CD14-positive monocyte (primary cell): ENCODE data around the gene SFXN2. TPM values are rescaled to one million over a fixed set of nuclear protein-coding genes. Genes with fewer than 3 reads are reported as not detected.
"Not testable (repeated sequence)": the region's sequence is repeated elsewhere in the genome, so short reads cannot be mapped to it uniquely, and the experiment has no call there.

Source experiments
- DNase-seq, 3 donors: peaks; one replicate each; pipeline ENCODE4 v3.0.0-alpha.2; 2011 to 2022
- H2AFZ ChIP-seq: 2 replicates; pipeline ENCODE4 v1.6.0; 2012; ENCODE audit warnings: mild to moderate bottlenecking, low read depth, low read length, inconsistent platforms; ENCODE audit not compliant: insufficient read depth, poor library complexity, severe bottlenecking
- H3K27ac ChIP-seq, 2 donors: 1 replicate in 1 of 2; 2 replicates in 1 of 2; pipeline ENCODE4 v1.5.1; 2012 to 2013; ENCODE audit warnings: low read length in 2 of 2, control low read depth in 1 of 2, inconsistent platforms in 1 of 2, low read depth in 1 of 2, mild to moderate bottlenecking in 1 of 2
- H3K27me3 ChIP-seq, 2 donors: one replicate each; pipeline versions ENCODE4 v1.6.0 to v1.6.1; 2011 to 2013; ENCODE audit warnings: low read length in 2 of 2; ENCODE audit not compliant: control insufficient read depth in 2 of 2, insufficient read depth in 2 of 2
- H3K36me3 ChIP-seq, 2 donors: replicated peaks in 1 of 2; 1 replicate in 1 of 2; 2 replicates in 1 of 2; pipeline versions ENCODE4 v1.5.1 to v1.6.1; 2012 to 2013; ENCODE audit warnings: low read length in 2 of 2, control low read depth in 1 of 2, inconsistent platforms in 1 of 2, mild to moderate bottlenecking in 1 of 2; ENCODE audit not compliant: insufficient read depth in 2 of 2, control insufficient read depth in 1 of 2
- H3K4me1 ChIP-seq, 2 donors: 1 replicate in 1 of 2; 2 replicates in 1 of 2; pipeline versions ENCODE4 v1.5.1 to v1.6.1; 2012 to 2013; ENCODE audit warnings: low read length in 2 of 2, control low read depth in 1 of 2, inconsistent platforms in 1 of 2, mild to moderate bottlenecking in 1 of 2, moderate library complexity in 1 of 2; ENCODE audit not compliant: insufficient read depth in 2 of 2, control insufficient read depth in 1 of 2
- H3K4me2 ChIP-seq: replicated peaks from 2 replicates; pipeline ENCODE3; 2012; ENCODE audit warnings: low read length, moderate library complexity, mild to moderate bottlenecking; ENCODE audit not compliant: poor library complexity, severe bottlenecking; ENCODE audit errors: extremely low read depth
- H3K4me3 ChIP-seq, 3 experiments: fragments of 200-600 bp in 1 of 3; sonication (generic) in 1 of 3; replicated peaks in 1 of 3; 1 replicate in 2 of 3; 2 replicates in 1 of 3; pipeline ENCODE4 v1.5.1; 2011 to 2013; ENCODE audit warnings: low read length in 3 of 3, mild to moderate bottlenecking in 3 of 3, control low read depth in 2 of 3, low read depth in 2 of 3, inconsistent platforms in 1 of 3, moderate library complexity in 1 of 3
- H3K79me2 ChIP-seq: 2 replicates; pipeline ENCODE4 v1.6.0; 2012; ENCODE audit warnings: mild to moderate bottlenecking, control low read depth, inconsistent platforms, low read length, moderate library complexity; ENCODE audit not compliant: insufficient read depth
- H3K9ac ChIP-seq: 2 replicates; pipeline ENCODE4 v1.6.0; 2017; ENCODE audit warnings: low read length, mild to moderate bottlenecking; ENCODE audit not compliant: insufficient read depth, poor library complexity, severe bottlenecking
- H3K9me3 ChIP-seq, 2 donors: replicated peaks in 1 of 2; 1 replicate in 1 of 2; 2 replicates in 1 of 2; pipeline versions ENCODE4 v1.5.1 to v1.6.1; 2012 to 2013; ENCODE audit warnings: low read length in 2 of 2, control low read depth in 1 of 2; ENCODE audit not compliant: control insufficient read depth in 1 of 2, insufficient read depth in 1 of 2
- H4K20me1 ChIP-seq: 2 replicates; pipeline ENCODE4 v1.6.0; 2012; ENCODE audit warnings: mild to moderate bottlenecking, low read length, control low read depth, moderate library complexity; ENCODE audit not compliant: insufficient read depth
- H3K27ac Mint-ChIP-seq, 7 donors: one replicate each; pipeline ENCODE4 v1.8.0; 2020; ENCODE audit warnings: mild to moderate bottlenecking in 7 of 7, mixed read lengths in 7 of 7, moderate library complexity in 6 of 7, inconsistent platforms in 2 of 7
- H3K27me3 Mint-ChIP-seq, 3 donors: one replicate each; pipeline ENCODE4 v1.8.0; 2021 to 2022; ENCODE audit warnings: low read depth in 3 of 3, mild to moderate bottlenecking in 3 of 3, mixed read lengths in 3 of 3, moderate library complexity in 3 of 3, inconsistent platforms in 1 of 3
- H3K36me3 Mint-ChIP-seq, 2 donors: one replicate each; pipeline ENCODE4 v1.8.0; 2020; ENCODE audit warnings: mixed read lengths in 2 of 2, inconsistent platforms in 1 of 2, mild to moderate bottlenecking in 1 of 2
- H3K4me1 Mint-ChIP-seq: one replicate; pipeline ENCODE4 v1.8.0; 2020; ENCODE audit warnings: mild to moderate bottlenecking, mixed read lengths
- H3K4me3 Mint-ChIP-seq, 2 donors: one replicate each; pipeline ENCODE4 v1.8.0; 2020; ENCODE audit warnings: mild to moderate bottlenecking in 2 of 2, mixed read lengths in 2 of 2, moderate library complexity in 1 of 2
- H3K9me3 Mint-ChIP-seq, 7 donors: one replicate each; pipeline ENCODE4 v1.8.0; 2020 to 2022; ENCODE audit warnings: mixed read lengths in 7 of 7, mild to moderate bottlenecking in 6 of 7, moderate library complexity in 6 of 7, inconsistent platforms in 2 of 7
- WGBS: methylation state at CpG from one replicate; pipeline ENCODE4 v1.1.5; 2013; ENCODE audit warnings: missing lambda C conversion rate; ENCODE audit not compliant: insufficient coverage; 5-methylcytosine and 5-hydroxymethylcytosine counted together
- intact Hi-C, 2 donors: fragments of 100-400 bp; cut with micrococcal nuclease; formaldehyde crosslinking; loops; one replicate each; pipeline versions ENCODE4 v1.15.0 to v1.15.1; 2023
- polyA plus RNA-seq, 3 donors: library from polyadenylated mRNA; depleted of rRNA in 1 of 3; unstranded in 2 of 3; stranded (reverse) in 1 of 3; fragments of 300-500 nt in 2 of 3; fragments of >200 nt in 1 of 3; fragmentation: Illumina TruSeq in 2 of 3; gene quantifications; 1 replicate in 2 of 3; 2 replicates in 1 of 3; pipeline ENCODE4 v1.2.3, GENCODE V29; 2012 to 2021
- TF ChIP-seq, protein P1 (sequence below): fragments of 200-600 bp; IDR thresholded peaks from one replicate; pipeline ENCODE4 v1.8.0; 2022; ENCODE audit warnings: antibody characterized with exemption, mild to moderate bottlenecking

SFXN2 gene
- polyA plus RNA-seq, 3 donors = 1.3 to 2.0 (median 1.8) TPM

DNA sequence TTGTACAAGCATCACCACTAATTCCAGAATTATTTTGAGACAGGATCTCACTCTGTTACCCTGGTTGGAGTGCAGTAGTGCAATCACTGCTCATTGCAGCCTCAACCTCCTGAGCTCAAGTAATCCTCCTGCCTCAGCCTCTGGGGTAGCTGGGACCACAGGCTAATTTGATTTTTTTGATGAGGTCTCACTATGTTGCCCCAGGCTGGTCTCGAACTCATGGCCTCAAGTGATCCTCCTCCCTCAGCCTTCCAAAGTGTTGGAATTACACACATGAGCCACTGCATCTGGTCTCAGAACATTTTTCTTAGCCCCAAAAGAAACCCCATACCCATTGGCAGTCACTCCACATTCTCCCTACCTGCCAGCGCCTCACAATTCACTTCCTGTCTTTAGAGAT lies 25.8 kb downstream of the SFXN2 start:
- Mint-ChIP-seq H3K9me3 (peaks cover 0 to 5% (median 2%) of the 10 kb centered on the region in 7 donors), H3K36me3 (peaks cover 0 to 4% of the 10 kb centered on the region in 2 donors), H3K27ac (no peak overlapping the region), H3K27me3 (peaks cover 0 to 7% (median 0%) of the 10 kb centered on the region in 3 donors), H3K4me1 (peaks cover 31% of the 10 kb centered on the region), H3K4me3 (peak overlapping the region in 1 of 2 donors; percentile 50)
- Histone ChIP-seq H3K9ac (no peak overlapping the region), H3K9me3 (no peaks in the 10 kb centered on the region), H3K79me2 (peaks cover 16% of the 10 kb centered on the region), H3K4me1 (peaks cover 28 to 34% of the 10 kb centered on the region in 2 donors), H3K4me2 (no peak overlapping the region), H3K4me3 (no peak overlapping the region), H4K20me1 (peaks cover 2% of the 10 kb centered on the region), H2AFZ (no peak overlapping the region), H3K36me3 (no peaks in the 10 kb centered on the region), H3K27ac (no peak overlapping the region), H3K27me3 (no peaks in the 10 kb centered on the region)
- DNase-seq = no peak
- 100% methylated on average over 1 of the region's 2 CpGs for WGBS
- TF ChIP-seq, protein P1, sequence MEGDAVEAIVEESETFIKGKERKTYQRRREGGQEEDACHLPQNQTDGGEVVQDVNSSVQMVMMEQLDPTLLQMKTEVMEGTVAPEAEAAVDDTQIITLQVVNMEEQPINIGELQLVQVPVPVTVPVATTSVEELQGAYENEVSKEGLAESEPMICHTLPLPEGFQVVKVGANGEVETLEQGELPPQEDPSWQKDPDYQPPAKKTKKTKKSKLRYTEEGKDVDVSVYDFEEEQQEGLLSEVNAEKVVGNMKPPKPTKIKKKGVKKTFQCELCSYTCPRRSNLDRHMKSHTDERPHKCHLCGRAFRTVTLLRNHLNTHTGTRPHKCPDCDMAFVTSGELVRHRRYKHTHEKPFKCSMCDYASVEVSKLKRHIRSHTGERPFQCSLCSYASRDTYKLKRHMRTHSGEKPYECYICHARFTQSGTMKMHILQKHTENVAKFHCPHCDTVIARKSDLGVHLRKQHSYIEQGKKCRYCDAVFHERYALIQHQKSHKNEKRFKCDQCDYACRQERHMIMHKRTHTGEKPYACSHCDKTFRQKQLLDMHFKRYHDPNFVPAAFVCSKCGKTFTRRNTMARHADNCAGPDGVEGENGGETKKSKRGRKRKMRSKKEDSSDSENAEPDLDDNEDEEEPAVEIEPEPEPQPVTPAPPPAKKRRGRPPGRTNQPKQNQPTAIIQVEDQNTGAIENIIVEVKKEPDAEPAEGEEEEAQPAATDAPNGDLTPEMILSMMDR = no peak
- intact Hi-C loops = loop anchor here (5.0 to 10.0 kb wide), 3 partner anchors 177 to 655 kb away; partner anchors contain the start of genes CNNM2 (in 2 of the 2), ACTR1A (in 1 of the 2), ATP5MK (in 1 of the 2) and PDCD11 (in 1 of the 2)

DNA sequence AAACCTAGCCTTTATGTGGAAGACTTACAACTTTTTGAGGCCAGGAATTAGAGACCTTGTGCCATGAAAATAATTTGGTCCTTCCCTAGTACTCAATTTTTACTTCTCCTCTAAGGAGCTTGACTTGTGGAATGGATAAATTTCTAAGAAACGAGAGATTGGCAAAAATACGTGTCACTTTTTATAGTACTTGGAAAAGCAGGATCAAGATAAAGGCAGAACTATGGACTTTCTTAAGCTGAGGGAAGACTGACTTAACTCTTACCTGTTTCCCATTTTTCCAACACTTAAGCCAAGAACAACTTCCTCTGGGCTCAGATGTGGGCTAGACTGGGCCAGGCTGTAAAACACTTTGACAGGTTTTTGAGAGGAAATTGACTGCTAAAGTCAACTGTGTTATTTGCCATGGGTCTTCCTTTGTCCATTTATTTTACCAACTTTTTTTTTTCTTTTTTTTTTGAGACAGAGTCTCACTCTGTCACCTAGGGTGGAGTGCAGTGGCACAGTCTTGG lies 27.3 kb downstream of the SFXN2 start:
- no peak overlapping the region for H3K4me3 Mint-ChIP-seq
- peaks cover 0 to 5% (median 2%) of the 10 kb centered on the region in 7 donors for H3K9me3 Mint-ChIP-seq
- TF ChIP-seq, protein P1 = no peak
- Histone ChIP-seq H3K4me2 (no peak overlapping the region), H3K27me3 (no peaks in the 10 kb centered on the region), H3K9me3 (no peaks in the 10 kb centered on the region), H3K9ac (no peak overlapping the region), H2AFZ (no peak overlapping the region), H4K20me1 (peaks cover 9% of the 10 kb centered on the region), H3K79me2 (peaks cover 32% of the 10 kb centered on the region), H3K4me1 (peaks cover 38 to 41% of the 10 kb centered on the region in 2 donors), H3K27ac (no peak overlapping the region), H3K4me3 (no peak overlapping the region), H3K36me3 (peaks cover 0 to 5% of the 10 kb centered on the region in 2 donors)
- peaks cover 6 to 7% of the 10 kb centered on the region in 2 donors for H3K36me3 Mint-ChIP-seq
- H3K27ac Mint-ChIP-seq = no peak overlapping the region
- intact Hi-C loops = loop anchor here (5.0 to 10.0 kb wide), 3 partner anchors 176 to 653 kb away; partner anchors contain the start of genes CNNM2 (in 2 of the 2), ACTR1A (in 1 of the 2), ATP5MK (in 1 of the 2) and PDCD11 (in 1 of the 2)
- H3K4me1 Mint-ChIP-seq = peaks cover 42% of the 10 kb centered on the region
- peaks cover 0 to 9% (median 0%) of the 10 kb centered on the region in 3 donors for H3K27me3 Mint-ChIP-seq
- WGBS = no CpG with 5 or more reads among the region's 2 CpGs
- no peak for DNase-seq

DNA sequence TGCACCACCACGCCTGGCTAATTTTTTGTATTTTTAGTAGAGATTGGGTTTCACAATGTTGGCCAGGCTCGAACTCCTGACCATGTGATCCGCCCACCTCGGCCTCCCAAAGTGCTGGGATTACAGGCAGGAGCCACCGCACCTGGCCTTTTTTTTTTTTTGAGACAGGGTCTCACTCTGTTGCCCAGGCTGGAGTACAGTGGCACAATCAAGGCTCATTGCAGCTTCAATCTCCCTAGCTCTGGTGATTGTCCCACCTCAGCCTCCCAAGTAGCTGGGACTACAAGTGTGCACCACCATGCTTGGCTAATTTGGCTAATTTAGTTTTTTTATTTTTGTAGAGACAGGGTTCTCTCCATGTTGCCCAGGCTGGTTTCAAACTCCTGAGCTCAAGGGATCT lies 27.9 kb downstream of the SFXN2 start:
- H3K4me2 ChIP-seq, H3K27me3 Mint-ChIP-seq, H4K20me1 ChIP-seq, H2AFZ ChIP-seq, H3K36me3 ChIP-seq, H3K27ac ChIP-seq, H3K9me3 ChIP-seq, DNase-seq, H3K36me3 Mint-ChIP-seq, H3K4me3 Mint-ChIP-seq, H3K27me3 ChIP-seq, H3K9me3 Mint-ChIP-seq, H3K9ac ChIP-seq, H3K4me3 ChIP-seq: not testable (repeated sequence)
- 96% methylated on average over 4 of the region's 5 CpGs for WGBS
- H3K4me1 Mint-ChIP-seq = peaks cover 42% of the 10 kb centered on the region
- H3K27ac Mint-ChIP-seq = peak overlapping the region in 1 of 7 donors; percentile 6
- intact Hi-C loops = loop anchor here (5.0 to 10.0 kb wide), 3 partner anchors 175 to 652 kb away; partner anchors contain the start of genes CNNM2 (in 2 of the 2), ACTR1A (in 1 of the 2), ATP5MK (in 1 of the 2) and PDCD11 (in 1 of the 2)
- peaks cover 38 to 41% of the 10 kb centered on the region in 2 donors for H3K4me1 ChIP-seq
- H3K79me2 ChIP-seq = peaks cover 37% of the 10 kb centered on the region
